Measurements from ENCODE around the gene FKBP2.

- TF ChIP-seq CTCF (IDR thresholded peaks at IDR 0.05; ENCODE audit: insufficient read depth, low read length) (no peak), SPI1 (IDR thresholded peaks at IDR 0.05; ENCODE audit: borderline replicate concordance, low read depth) (no peak), POLR2AphosphoS5 (IDR thresholded peaks at IDR 0.05; ENCODE audit: low read depth) (peak; percentile 42; the same call in 1 of the 2 replicates), REST (IDR thresholded peaks at IDR 0.05; ENCODE audit: insufficient replicate concordance, low read depth) (no peak)
Measured at GRCh38 chr11:64245797-64246620, 5.1 kb downstream of the FKBP2 start.
